ENCODE measurements around the gene SHOC1.

Gene SHOC1

GRCh38 chr9:111831371-111832108 is 36.8 kb upstream of the SHOC1 start:
- no peak for TF ChIP-seq CREB1 (IDR thresholded peaks at IDR 0.05; ENCODE audit: low read depth)

GRCh38 chr9:111828193-111828592 is 33.5 kb upstream of the SHOC1 start:
- TF ChIP-seq EP300 (IDR thresholded peaks at IDR 0.05; ENCODE audit: borderline replicate concordance) (no peak), RAD21 (IDR thresholded peaks at IDR 0.05; ENCODE audit: low read depth) (peak; percentile 49), EGR1 (IDR thresholded peaks at IDR 0.05) (no peak), CREB1 (IDR thresholded peaks at IDR 0.05; ENCODE audit: low read depth) (no peak), CEBPB (IDR thresholded peaks at IDR 0.05) (no peak)

GRCh38 chr9:111825468-111826145 is 30.9 kb upstream of the SHOC1 start:
- no peak for TF ChIP-seq TAF1 (IDR thresholded peaks at IDR 0.05; ENCODE audit: low read depth)
- no peak for TF ChIP-seq MAX (IDR thresholded peaks at IDR 0.05)
- TF ChIP-seq NFIC (IDR thresholded peaks at IDR 0.05), result no peak
- no peak for TF ChIP-seq TCF12 (IDR thresholded peaks at IDR 0.05; ENCODE audit: low read depth)
- TF ChIP-seq RAD21 (IDR thresholded peaks at IDR 0.05; ENCODE audit: low read depth), result no peak
- no peak for TF ChIP-seq USF1 (IDR thresholded peaks at IDR 0.05)
- TF ChIP-seq TEAD4 (IDR thresholded peaks at IDR 0.05), result no peak
- no peak for TF ChIP-seq REST (IDR thresholded peaks at IDR 0.05; ENCODE audit: low read depth)
- no peak for TF ChIP-seq ZBTB7A (IDR thresholded peaks at IDR 0.05; ENCODE audit: low read depth)
- no peak for TF ChIP-seq EGR1 (IDR thresholded peaks at IDR 0.05)
- no peak for TF ChIP-seq CEBPB (IDR thresholded peaks at IDR 0.05)
- TF ChIP-seq YY1 (IDR thresholded peaks at IDR 0.05; ENCODE audit: low read depth), result no peak
- no peak for TF ChIP-seq CREB1 (IDR thresholded peaks at IDR 0.05; ENCODE audit: low read depth)
- no peak for TF ChIP-seq EP300 (IDR thresholded peaks at IDR 0.05; ENCODE audit: borderline replicate concordance)
- no peak for TF ChIP-seq FOXM1 (IDR thresholded peaks at IDR 0.05; ENCODE audit: borderline replicate concordance, low read depth)

GRCh38 chr9:111821006-111821528 is 26.3 kb upstream of the SHOC1 start:
- no peak for TF ChIP-seq RAD21 (IDR thresholded peaks at IDR 0.05; ENCODE audit: low read depth)
- TF ChIP-seq FOXM1 (IDR thresholded peaks at IDR 0.05; ENCODE audit: borderline replicate concordance, low read depth), result no peak
- TF ChIP-seq EP300 (IDR thresholded peaks at IDR 0.05; ENCODE audit: borderline replicate concordance), result no peak
- TF ChIP-seq REST (IDR thresholded peaks at IDR 0.05; ENCODE audit: low read depth), result no peak
- TF ChIP-seq MAX (IDR thresholded peaks at IDR 0.05), result no peak
- TF ChIP-seq CEBPB (IDR thresholded peaks at IDR 0.05), result no peak
- no peak for TF ChIP-seq TCF12 (IDR thresholded peaks at IDR 0.05; ENCODE audit: low read depth)
- TF ChIP-seq ZBTB7A (IDR thresholded peaks at IDR 0.05; ENCODE audit: low read depth), result no peak
- no peak for TF ChIP-seq TEAD4 (IDR thresholded peaks at IDR 0.05)

GRCh38 chr9:111819360-111819759 is 24.6 kb upstream of the SHOC1 start:
- TF ChIP-seq REST (IDR thresholded peaks at IDR 0.05; ENCODE audit: low read depth), result no peak
- no peak for TF ChIP-seq EP300 (IDR thresholded peaks at IDR 0.05; ENCODE audit: borderline replicate concordance)
- TF ChIP-seq NFIC (IDR thresholded peaks at IDR 0.05), result no peak
- no peak for TF ChIP-seq TAF1 (IDR thresholded peaks at IDR 0.05; ENCODE audit: low read depth)
- no peak for TF ChIP-seq FOXM1 (IDR thresholded peaks at IDR 0.05; ENCODE audit: borderline replicate concordance, low read depth)
- TF ChIP-seq TEAD4 (IDR thresholded peaks at IDR 0.05), result no peak
- no peak for TF ChIP-seq TCF12 (IDR thresholded peaks at IDR 0.05; ENCODE audit: low read depth)
- TF ChIP-seq YY1 (IDR thresholded peaks at IDR 0.05; ENCODE audit: low read depth), result no peak
- no peak for TF ChIP-seq CREB1 (IDR thresholded peaks at IDR 0.05; ENCODE audit: low read depth)
- no peak for TF ChIP-seq CEBPB (IDR thresholded peaks at IDR 0.05)
- TF ChIP-seq EGR1 (IDR thresholded peaks at IDR 0.05), result no peak
- TF ChIP-seq USF1 (IDR thresholded peaks at IDR 0.05), result no peak
- no peak for TF ChIP-seq RAD21 (IDR thresholded peaks at IDR 0.05; ENCODE audit: low read depth)
- TF ChIP-seq ZBTB7A (IDR thresholded peaks at IDR 0.05; ENCODE audit: low read depth), result no peak
- TF ChIP-seq MAX (IDR thresholded peaks at IDR 0.05), result no peak

Data from Ishikawa (cell line).